Effector memory CD8-positive, alpha-beta T cell (primary cell): ENCODE measurements around the gene INPP5A.

Source experiments
- ATAC-seq: fragments of 150-1000 bp; cut with Tn5 transposase; replicated peaks from 2 replicates; pipeline ENCODE4 v1.10.0; 2021; ENCODE audit warnings: mild to moderate bottlenecking, moderate library complexity
- DNase-seq, 3 experiments: peaks; one replicate each; pipeline ENCODE4 v3.0.0; 2021
- H3K27ac Mint-ChIP-seq, 2 donors: one replicate each; pipeline ENCODE4 v1.8.0; 2022; ENCODE audit warnings: mild to moderate bottlenecking in 2 of 2, mixed read lengths in 2 of 2, moderate library complexity in 2 of 2
- H3K27me3 Mint-ChIP-seq, 2 donors: one replicate each; pipeline ENCODE4 v1.8.0; 2022; ENCODE audit warnings: mixed read lengths in 2 of 2
- H3K36me3 Mint-ChIP-seq: one replicate; pipeline ENCODE4 v1.8.0; 2022; ENCODE audit warnings: mild to moderate bottlenecking, moderate library complexity, mixed read lengths; ENCODE audit not compliant: insufficient read depth
- H3K4me1 Mint-ChIP-seq, 2 donors: one replicate each; pipeline ENCODE4 v1.8.0; 2022; ENCODE audit warnings: low read depth in 2 of 2, mixed read lengths in 2 of 2
- H3K4me3 Mint-ChIP-seq, 2 donors: one replicate each; pipeline ENCODE4 v1.8.0; 2022; ENCODE audit warnings: mild to moderate bottlenecking in 2 of 2, mixed read lengths in 2 of 2, moderate library complexity in 2 of 2
- H3K9me3 Mint-ChIP-seq, 2 donors: one replicate each; pipeline ENCODE4 v1.8.0; 2022; ENCODE audit warnings: mixed read lengths in 2 of 2

INPP5A gene

GRCh38 chr10:132600416-132600815, 62.8 kb downstream of the INPP5A start:
- no peaks in the 10 kb centered on the region for H3K36me3 Mint-ChIP-seq
- no peaks in the 10 kb centered on the region for H3K27me3 Mint-ChIP-seq
- ATAC-seq, result no peak
- no peak overlapping the region for H3K27ac Mint-ChIP-seq
- DNase-seq, result no peak
- H3K9me3 Mint-ChIP-seq, result peaks cover 0 to 15% of the 10 kb centered on the region in 2 donors
- peaks cover 22 to 23% of the 10 kb centered on the region in 2 donors for H3K4me1 Mint-ChIP-seq
- H3K4me3 Mint-ChIP-seq, result no peak overlapping the region

- Mint-ChIP-seq H3K4me1 (peaks cover 23 to 25% of the 10 kb centered on the region in 2 donors), H3K27me3 (no peaks in the 10 kb centered on the region), H3K36me3 (no peaks in the 10 kb centered on the region), H3K9me3 (peaks cover 0 to 15% of the 10 kb centered on the region in 2 donors), H3K27ac (no peak overlapping the region), H3K4me3 (no peak overlapping the region)
- ATAC-seq (no peak), DNase-seq (no peak)
Observed at GRCh38 chr10:132601567-132601966, 64.0 kb downstream of the INPP5A start.

GRCh38 chr10:132602614-132603013, 65.0 kb downstream of the INPP5A start:
- Mint-ChIP-seq H3K27me3 (no peaks in the 10 kb centered on the region), H3K27ac (no peak overlapping the region), H3K9me3 (peaks cover 0 to 15% of the 10 kb centered on the region in 2 donors), H3K4me1 (peaks cover 21 to 23% of the 10 kb centered on the region in 2 donors), H3K4me3 (no peak overlapping the region), H3K36me3 (no peaks in the 10 kb centered on the region)
- no peak for DNase-seq
- ATAC-seq, result no peak

GRCh38 chr10:132603851-132604533, 66.4 kb downstream of the INPP5A start:
- H3K27ac Mint-ChIP-seq, result peak overlapping the region in 1 of 2 donors; percentile 69

DNA sequence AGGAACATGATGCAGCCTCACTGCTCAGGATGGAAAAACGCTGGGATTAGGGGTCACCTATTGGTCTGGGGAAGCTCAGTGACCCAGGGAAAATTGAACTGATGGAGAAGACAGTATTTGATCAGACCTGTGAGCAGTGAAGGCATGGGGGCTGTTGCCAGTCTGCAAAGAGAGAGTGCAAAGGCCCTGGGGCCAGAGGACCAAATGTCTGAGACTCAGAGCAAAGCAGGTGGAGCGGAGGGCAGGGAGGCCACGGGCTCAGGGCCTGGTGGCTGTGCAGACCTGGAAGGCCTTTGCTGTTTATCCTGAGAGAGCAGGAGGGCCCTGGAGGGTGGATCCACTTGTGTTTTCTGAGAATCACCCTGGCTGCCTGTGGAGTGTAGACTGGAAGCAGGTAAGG, 67.1 kb downstream of the INPP5A start:
- ATAC-seq, result no peak
- Mint-ChIP-seq H3K4me3 (no peak overlapping the region), H3K9me3 (peaks cover 0 to 15% of the 10 kb centered on the region in 2 donors), H3K4me1 (peaks cover 20 to 21% of the 10 kb centered on the region in 2 donors), H3K36me3 (no peaks in the 10 kb centered on the region), H3K27ac (peak overlapping the region; percentile 10 to 69), H3K27me3 (no peaks in the 10 kb centered on the region)
- DNase-seq, result no peak

More at GRCh38 chr10:132603851-132604533, 66.4 kb downstream of the INPP5A start:
- ATAC-seq (no peak), DNase-seq (no peak)
- Mint-ChIP-seq H3K4me3 (no peak overlapping the region), H3K27me3 (no peaks in the 10 kb centered on the region), H3K4me1 (peaks cover 18 to 19% of the 10 kb centered on the region in 2 donors), H3K36me3 (no peaks in the 10 kb centered on the region), H3K9me3 (peaks cover 0 to 15% of the 10 kb centered on the region in 2 donors)

DNA sequence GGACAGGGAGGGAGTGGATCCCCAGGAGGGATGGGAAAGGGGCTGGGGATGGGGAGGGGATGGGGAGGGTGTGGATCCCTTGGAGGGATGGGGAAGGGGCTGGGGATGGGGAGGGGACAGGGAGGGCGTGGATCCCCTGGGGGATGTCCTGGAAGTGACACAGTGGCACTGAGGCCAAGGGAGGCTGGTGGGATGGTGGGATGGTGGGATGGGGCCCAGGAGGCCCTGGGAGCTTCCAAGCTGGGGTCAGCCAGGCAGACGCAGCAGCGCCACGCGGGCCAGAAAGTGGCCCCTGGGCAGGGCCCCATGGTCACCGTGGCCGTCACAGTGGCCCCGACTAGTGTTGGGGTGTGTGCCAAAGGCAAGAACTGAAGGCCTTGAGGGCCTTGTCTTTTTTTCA, 67.8 kb downstream of the INPP5A start:
- DNase-seq, result no peak
- Mint-ChIP-seq H3K27ac (no peak overlapping the region), H3K9me3 (peaks cover 0 to 10% of the 10 kb centered on the region in 2 donors), H3K4me1 (peaks cover 20 to 21% of the 10 kb centered on the region in 2 donors), H3K27me3 (no peaks in the 10 kb centered on the region), H3K36me3 (no peaks in the 10 kb centered on the region), H3K4me3 (no peak overlapping the region)
- no peak for ATAC-seq

- Mint-ChIP-seq H3K4me3 (no peak overlapping the region), H3K27me3 (no peaks in the 10 kb centered on the region), H3K9me3 (peaks cover 0 to 4% of the 10 kb centered on the region in 2 donors), H3K27ac (no peak overlapping the region), H3K4me1 (peaks cover 25 to 27% of the 10 kb centered on the region in 2 donors), H3K36me3 (no peaks in the 10 kb centered on the region)
- no peak for DNase-seq
- no peak for ATAC-seq
Observed at GRCh38 chr10:132606031-132606491, 68.5 kb downstream of the INPP5A start.

DNA sequence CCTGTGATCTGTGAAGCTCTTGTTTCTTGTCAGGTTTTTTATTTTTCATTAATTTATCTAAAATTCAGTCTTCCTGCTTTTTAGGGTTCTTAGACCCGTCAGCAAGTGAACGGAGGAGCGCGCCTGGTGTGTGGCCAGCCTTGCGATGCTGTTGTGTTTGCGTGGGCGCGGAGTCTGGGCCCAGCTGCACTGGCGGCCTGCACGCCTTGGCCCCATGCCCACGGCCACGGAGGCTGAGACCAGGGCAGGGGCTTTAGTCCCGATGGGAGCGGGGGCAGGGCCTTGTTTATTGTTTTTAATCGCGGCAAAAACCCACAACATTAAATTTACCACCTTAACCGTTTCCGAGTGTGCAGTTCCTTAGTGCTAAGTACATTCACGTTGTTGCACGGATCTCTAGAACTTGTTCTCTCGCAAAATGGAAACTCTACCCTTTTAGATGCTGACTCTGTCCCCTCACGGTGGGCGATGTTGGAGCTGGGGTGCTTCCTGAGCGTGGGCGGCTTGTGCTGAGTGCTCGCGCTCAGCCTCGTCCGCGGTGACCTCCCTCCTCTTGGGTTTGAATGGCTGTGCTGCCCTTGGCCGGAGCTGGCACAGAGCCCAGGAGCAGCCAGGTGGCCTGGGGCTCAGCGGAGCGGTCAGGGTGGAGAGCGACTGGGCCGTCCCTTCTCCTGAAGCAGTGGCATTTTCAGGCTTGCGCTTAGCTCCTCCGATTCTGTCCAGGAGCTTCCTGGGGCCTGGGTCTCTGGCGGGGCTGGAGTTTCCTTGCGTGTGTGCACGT, 69.1 kb downstream of the INPP5A start:
- Mint-ChIP-seq H3K27me3 (no peaks in the 10 kb centered on the region), H3K4me3 (no peak overlapping the region), H3K9me3 (no peaks in the 10 kb centered on the region), H3K4me1 (peaks cover 26 to 29% of the 10 kb centered on the region in 2 donors), H3K27ac (no peak overlapping the region), H3K36me3 (no peaks in the 10 kb centered on the region)
- ATAC-seq (no peak), DNase-seq (no peak)

- H3K27ac Mint-ChIP-seq, result no peak overlapping the region
- no peak for DNase-seq
- no peaks in the 10 kb centered on the region for H3K9me3 Mint-ChIP-seq
- no peaks in the 10 kb centered on the region for H3K27me3 Mint-ChIP-seq
- no peak for ATAC-seq
- no peaks in the 10 kb centered on the region for H3K36me3 Mint-ChIP-seq
- peaks cover 27 to 31% of the 10 kb centered on the region in 2 donors for H3K4me1 Mint-ChIP-seq
- H3K4me3 Mint-ChIP-seq, result no peak overlapping the region
Observed at GRCh38 chr10:132607491-132607890, 69.9 kb downstream of the INPP5A start.

DNA sequence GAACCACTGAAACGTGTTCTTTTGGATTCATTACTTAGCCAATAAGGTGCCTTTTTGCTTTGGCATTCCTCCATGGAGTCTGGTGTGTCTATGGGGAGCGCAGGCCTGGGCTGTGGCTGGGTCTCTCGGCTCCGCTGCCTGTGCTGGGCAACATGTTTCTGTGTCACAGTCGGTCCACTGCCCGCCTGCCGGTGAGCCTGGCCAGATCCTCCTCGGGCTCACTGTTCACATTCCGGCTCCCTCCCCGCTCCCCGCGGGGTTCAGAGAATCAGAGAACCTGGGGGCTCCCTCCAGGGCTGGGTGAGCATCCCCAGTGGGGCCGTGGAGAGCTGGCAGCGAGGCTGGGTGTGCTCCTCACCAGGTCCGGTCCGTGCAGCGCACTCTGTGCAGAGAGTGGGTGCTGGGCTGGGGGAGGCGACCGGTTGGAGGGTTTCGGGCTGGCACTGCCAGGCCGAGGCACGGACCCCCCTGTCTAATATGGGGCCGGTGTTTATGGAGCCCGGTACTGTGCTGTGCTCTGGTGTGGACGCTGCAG, 70.4 kb downstream of the INPP5A start:
- H3K4me3 Mint-ChIP-seq, result no peak overlapping the region
- H3K27me3 Mint-ChIP-seq, result no peaks in the 10 kb centered on the region
- H3K36me3 Mint-ChIP-seq, result no peaks in the 10 kb centered on the region
- ATAC-seq (no peak), DNase-seq (no peak)
- no peaks in the 10 kb centered on the region for H3K9me3 Mint-ChIP-seq
- H3K4me1 Mint-ChIP-seq, result peaks cover 23 to 30% of the 10 kb centered on the region in 2 donors
- H3K27ac Mint-ChIP-seq, result peak overlapping the region in 1 of 2 donors; percentile 68

GRCh38 chr10:132608511-132609195, 71.1 kb downstream of the INPP5A start:
- Mint-ChIP-seq H3K9me3 (no peaks in the 10 kb centered on the region), H3K36me3 (no peaks in the 10 kb centered on the region), H3K27me3 (no peaks in the 10 kb centered on the region), H3K27ac (peak overlapping the region in 1 of 2 donors; percentile 68), H3K4me3 (no peak overlapping the region), H3K4me1 (peaks cover 22 to 27% of the 10 kb centered on the region in 2 donors)
- DNase-seq (no peak), ATAC-seq (no peak)

- no peak for ATAC-seq
- no peak overlapping the region for H3K27ac Mint-ChIP-seq
Observed at GRCh38 chr10:132609211-132609610, 71.6 kb downstream of the INPP5A start.

DNA sequence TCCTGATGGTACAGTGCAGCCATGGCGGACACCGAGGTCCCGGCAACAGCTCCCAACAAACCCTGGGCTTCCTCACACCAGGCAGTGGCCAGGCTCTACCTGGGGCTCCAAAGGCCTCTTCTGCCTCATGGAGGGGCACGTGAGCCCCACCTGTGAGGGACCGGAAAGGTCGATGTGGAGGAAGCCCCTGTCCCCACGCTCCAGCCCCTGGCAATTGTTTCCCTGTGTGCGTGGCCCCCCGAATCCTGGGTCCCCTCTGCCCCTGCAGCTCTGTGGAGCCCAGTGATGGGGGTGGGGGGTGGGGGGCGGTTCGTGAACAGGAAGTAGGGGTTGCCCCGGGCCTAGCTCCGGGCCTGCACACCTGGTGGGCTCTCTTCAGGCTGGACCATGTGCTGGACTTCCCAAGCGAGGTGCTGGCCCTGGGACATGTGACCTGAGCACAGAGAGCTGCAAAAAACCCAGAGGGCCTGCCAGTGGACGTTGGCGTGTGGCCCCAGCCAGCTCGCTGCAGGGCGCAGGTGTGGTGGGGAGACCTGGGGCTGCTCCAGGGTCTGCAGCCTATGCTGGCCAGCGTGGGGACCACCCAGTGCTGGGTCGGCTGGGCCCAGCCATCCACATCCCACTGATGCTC, 72.6 kb downstream of the INPP5A start:
- ATAC-seq (no peak), DNase-seq (no peak)
- H3K27me3 Mint-ChIP-seq, result no peaks in the 10 kb centered on the region
- H3K27ac Mint-ChIP-seq, result peak overlapping the region; percentile 80 to 86
- peaks cover 6% of the 10 kb centered on the region for H3K36me3 Mint-ChIP-seq
- H3K9me3 Mint-ChIP-seq, result no peaks in the 10 kb centered on the region
- H3K4me1 Mint-ChIP-seq, result peaks cover 18 to 19% of the 10 kb centered on the region in 2 donors
- no peak overlapping the region for H3K4me3 Mint-ChIP-seq

More at GRCh38 chr10:132609211-132609610, 71.6 kb downstream of the INPP5A start:
- no peaks in the 10 kb centered on the region for H3K27me3 Mint-ChIP-seq
- peaks cover 20 to 25% of the 10 kb centered on the region in 2 donors for H3K4me1 Mint-ChIP-seq
- no peak overlapping the region for H3K4me3 Mint-ChIP-seq
- DNase-seq, result no peak
- H3K9me3 Mint-ChIP-seq, result no peaks in the 10 kb centered on the region
- H3K36me3 Mint-ChIP-seq, result peaks cover under 1% of the 10 kb centered on the region
